ENCODE data around the gene ZNF701. TPM values are rescaled to one million over a fixed set of nuclear protein-coding genes. Genes with fewer than 3 reads are reported as not detected.
"Not testable (repeated sequence)": the region's sequence is repeated elsewhere in the genome, so short reads cannot be mapped to it uniquely, and the experiment has no call there.

The ZNF701 gene
- total and polyA plus RNA-seq, 2 of the 13 experiments (the other 11 are each of a cell fraction or from before 2014, with no cell fraction given): 4.5 to 6.3 TPM

DNA sequence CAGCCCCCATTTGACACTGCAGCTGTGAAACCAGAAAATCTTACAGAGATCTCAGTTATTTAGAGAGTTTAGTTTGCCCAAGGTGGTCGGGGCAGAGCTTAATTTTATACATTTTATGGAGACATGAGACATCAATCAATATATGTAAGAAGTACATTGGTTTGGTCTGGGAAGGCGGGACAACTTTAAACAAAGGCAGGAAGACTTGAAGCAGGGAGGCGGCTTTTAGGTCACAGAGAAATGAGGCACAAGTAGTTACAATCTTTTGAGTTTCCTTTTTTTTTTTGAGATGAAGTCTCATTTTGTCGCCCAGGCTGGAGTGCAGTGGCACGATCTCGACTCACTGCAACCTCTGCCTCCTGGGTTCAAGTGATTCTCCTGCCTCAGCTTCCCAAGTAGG, 27.5 kb upstream of the ZNF701 start:
- H3K27ac ChIP-seq (ENCODE audit: extremely low read length, insufficient read depth, low read length); ATAC-seq; FAIRE-seq; intact Hi-C loops (cut with micrococcal nuclease; ENCODE audit: unreplicated experiment); H3K79me2 ChIP-seq (ENCODE audit: insufficient read depth, low read length); in situ Hi-C loops (cut with HindIII; ENCODE audit: extremely low pct_ligation_motif_present, low pct_unique_long_range_greater_than_20kb); H3K9ac ChIP-seq (ENCODE audit: insufficient read depth, low read depth, low read length); H3K9me3 ChIP-seq (ENCODE audit: low read length); H3K4me3 ChIP-seq (replicated peaks in 1 of 3; ENCODE audit: insufficient read depth in 1 of 3, low read depth in 2 of 3, low read length in 3 of 3); H3K4me2 ChIP-seq (ENCODE audit: low read depth, low read length); CTCF ChIA-PET (ENCODE audit: low intra/inter-chr PET ratio, low total read pairs); BruUV-seq (replicated peaks); H4K20me1 ChIP-seq (ENCODE audit: insufficient read depth, low read length); DNase-seq (ENCODE audit: low spot score); H3K4me1 ChIP-seq (ENCODE audit: insufficient read depth, low read length); H2AFZ ChIP-seq (ENCODE audit: low read length); H3K27me3 ChIP-seq (ENCODE audit: control insufficient read depth in 1 of 2, insufficient read depth in 2 of 2, low read length in 2 of 2): not testable (repeated sequence)
- peaks cover 0 to 19% of the 10 kb centered on the region in 2 experiments; a peak in 2 of 5 replicates for H3K36me3 ChIP-seq (replicated peaks in 1 of 2; ENCODE audit: control insufficient read depth in 1 of 2, insufficient read depth in 2 of 2, low read length in 2 of 2)
- WGBS (ENCODE audit: low lambda C conversion rate): 92% methylated on average over 6 of the region's 6 CpGs
- POLR2A ChIA-PET: interaction anchor here (1.2 kb wide), 1 partner anchor 16 kb away, joined by 3 read pairs; no protein-coding TSS in a partner anchor

DNA sequence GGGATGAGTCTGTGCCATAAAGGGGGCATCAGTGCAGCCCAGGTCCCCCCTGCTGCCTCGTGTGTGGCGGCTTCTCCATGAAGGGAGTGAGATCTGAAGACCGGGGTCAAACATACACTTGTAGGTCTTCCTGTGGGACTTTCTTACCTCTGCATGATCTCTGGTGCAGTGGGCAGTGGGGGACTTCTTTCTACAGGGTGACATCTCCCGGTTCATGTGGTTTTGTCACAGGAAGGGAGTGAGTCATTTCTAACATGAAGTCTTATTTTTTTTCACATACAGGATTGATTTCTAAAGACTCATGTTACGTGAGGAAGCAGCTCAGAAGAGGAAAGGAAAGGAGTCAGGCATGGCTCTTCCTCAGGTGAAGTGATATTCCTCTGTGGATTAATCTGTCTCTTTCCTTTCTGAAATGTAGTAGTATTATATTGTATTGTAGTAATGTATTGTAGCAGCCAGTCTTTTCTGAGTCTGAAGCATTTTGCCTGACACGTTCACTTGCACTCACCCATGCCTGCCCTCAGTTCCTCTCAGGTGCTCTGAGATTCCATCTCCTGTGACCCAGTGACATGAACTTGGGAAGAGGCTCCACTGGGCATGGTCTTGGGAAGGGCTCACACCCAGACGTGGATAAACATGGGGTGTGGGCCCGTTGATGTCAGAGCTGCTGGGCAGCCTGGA, 27.0 kb upstream of the ZNF701 start:
- 100% methylated on average over 5 of the region's 8 CpGs for WGBS (ENCODE audit: low lambda C conversion rate)
- Histone ChIP-seq H3K4me1 (ENCODE audit: insufficient read depth, low read length) (no peaks in the 10 kb centered on the region), H3K9ac (ENCODE audit: insufficient read depth, low read depth, low read length) (no peak overlapping the region), H3K36me3 (replicated peaks in 1 of 2; ENCODE audit: control insufficient read depth in 1 of 2, insufficient read depth in 2 of 2, low read length in 2 of 2) (peaks cover 0 to 19% of the 10 kb centered on the region in 2 experiments; a peak in 3 of 5 replicates), H2AFZ (ENCODE audit: low read length) (no peak overlapping the region), H3K4me2 (ENCODE audit: low read depth, low read length) (no peak overlapping the region), H3K27ac (ENCODE audit: extremely low read length, insufficient read depth, low read length) (no peak overlapping the region), H4K20me1 (ENCODE audit: insufficient read depth, low read length) (no peaks in the 10 kb centered on the region), H3K27me3 (ENCODE audit: control insufficient read depth in 1 of 2, insufficient read depth in 2 of 2, low read length in 2 of 2) (no peaks in the 10 kb centered on the region), H3K4me3 (replicated peaks in 1 of 3; ENCODE audit: insufficient read depth in 1 of 3, low read depth in 2 of 3, low read length in 3 of 3) (no peak overlapping the region), H3K79me2 (ENCODE audit: insufficient read depth, low read length) (no peaks in the 10 kb centered on the region), H3K9me3 (ENCODE audit: low read length) (peaks cover 8% of the 10 kb centered on the region; the same call in 1 of the 2 replicates)
- ChIA-PET POLR2A (no interaction called here), CTCF (ENCODE audit: low intra/inter-chr PET ratio, low total read pairs) (no interaction called here)
- intact Hi-C loops (cut with micrococcal nuclease; ENCODE audit: unreplicated experiment) (no loop called here), in situ Hi-C loops (cut with HindIII; ENCODE audit: extremely low pct_ligation_motif_present, low pct_unique_long_range_greater_than_20kb) (no loop called here)
- no peak for FAIRE-seq
- no peak for DNase-seq (ENCODE audit: low spot score)
- TF ChIP-seq ZNF761 (CRISPR knock-in tag; conservative IDR thresholded peaks at IDR 0.05): no peak
- TF ChIP-seq MBD4 (IDR thresholded peaks at IDR 0.05; ENCODE audit: borderline replicate concordance, low read length): no peak
- no peak for TF ChIP-seq HOXA3 (CRISPR knock-in tag; IDR thresholded peaks at IDR 0.05)
- no peak for TF ChIP-seq ARHGAP35 (CRISPR knock-in tag; IDR thresholded peaks at IDR 0.05; ENCODE audit: borderline replicate concordance)
- no peak for TF ChIP-seq ZNF609 (CRISPR knock-in tag; IDR thresholded peaks at IDR 0.05; ENCODE audit: borderline replicate concordance)
- no peak for ATAC-seq
- BruUV-seq (replicated peaks): no TSS peak

Data from HepG2 (cell line).